Measurements from ENCODE around the gene UQCRC1.

DNA sequence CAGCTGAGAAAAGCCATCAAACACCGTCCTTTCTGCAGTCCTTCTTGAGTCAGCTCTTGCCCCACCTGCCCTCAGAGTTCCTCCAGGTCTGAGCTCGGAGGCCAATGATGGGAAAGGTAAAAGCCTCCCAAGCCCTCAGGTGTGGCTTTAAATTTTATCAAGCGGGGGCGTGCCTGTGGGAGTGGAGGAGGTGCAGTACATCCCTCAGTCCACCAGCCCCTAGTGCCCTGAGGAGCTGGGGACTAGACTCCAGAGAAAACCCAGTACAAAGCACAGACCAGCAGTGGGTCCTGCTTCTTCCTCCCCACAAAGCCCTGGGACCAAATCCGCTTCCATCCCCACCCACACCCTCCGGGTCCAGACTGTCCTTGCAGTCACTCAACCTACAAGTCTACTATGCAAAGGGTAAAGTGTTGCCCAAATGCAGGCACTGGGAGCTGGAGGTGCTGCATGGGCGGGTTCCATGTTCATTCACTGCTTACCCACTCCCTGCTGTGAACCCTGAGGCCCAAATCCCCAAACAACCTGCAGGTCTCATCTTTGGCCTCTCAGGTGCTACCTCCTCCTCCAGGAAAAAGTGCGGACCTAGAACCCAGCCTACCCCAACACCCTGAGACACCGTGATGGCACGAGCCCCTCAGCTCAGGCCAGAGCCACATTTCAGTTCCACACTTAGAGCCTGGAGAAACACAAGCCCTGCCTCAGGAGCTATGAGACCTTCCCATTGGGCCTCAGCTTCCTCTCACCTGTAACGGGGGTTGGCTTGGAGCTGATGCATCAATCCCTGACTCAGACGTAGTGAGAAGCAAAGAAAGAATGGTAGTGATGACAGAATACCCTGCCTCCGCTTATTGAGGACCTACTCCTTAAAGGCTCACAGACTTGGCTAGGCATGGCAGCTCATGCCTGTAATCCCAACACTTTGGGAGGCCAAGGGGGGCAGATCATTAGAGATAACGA lies 55.3 kb downstream of the UQCRC1 start:
- TF ChIP-seq, protein P1, sequence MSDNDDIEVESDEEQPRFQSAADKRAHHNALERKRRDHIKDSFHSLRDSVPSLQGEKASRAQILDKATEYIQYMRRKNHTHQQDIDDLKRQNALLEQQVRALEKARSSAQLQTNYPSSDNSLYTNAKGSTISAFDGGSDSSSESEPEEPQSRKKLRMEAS (CRISPR knock-in tag; IDR thresholded peaks at IDR 0.05): no peak
- TF ChIP-seq CBFB (CRISPR knock-in tag; IDR thresholded peaks at IDR 0.05; ENCODE audit: low read depth): no peak
- no peak for TF ChIP-seq CTCF (IDR thresholded peaks at IDR 0.05)
- no peak for TF ChIP-seq NFYB (CRISPR knock-in tag; conservative IDR thresholded peaks at IDR 0.05; ENCODE audit: low read depth)
- TF ChIP-seq ZBTB21 (CRISPR knock-in tag; IDR thresholded peaks at IDR 0.05; ENCODE audit: borderline replicate concordance): no peak

Data from WTC11 (cell line).